ENCODE results near the gene TBCK.

TBCK gene

GRCh38 chr4:106035204-106035603 is 280.8 kb downstream of the TBCK start:
- DNase-seq: no peak

- DNase-seq: no peak
These were observed 281.3 kb downstream of the TBCK start for GRCh38 chr4:106034751-106035150.

- no peak for DNase-seq
These were observed 281.8 kb downstream of the TBCK start for GRCh38 chr4:106034220-106034619.

- DNase-seq: no peak
These were observed 282.5 kb downstream of the TBCK start for GRCh38 chr4:106033469-106033868.

GRCh38 chr4:106032851-106033286 is 283.1 kb downstream of the TBCK start:
- no peak for DNase-seq

- no peak for DNase-seq
These were observed 293.6 kb downstream of the TBCK start for GRCh38 chr4:106022454-106022853.

- DNase-seq: no peak
These were observed 294.1 kb downstream of the TBCK start for GRCh38 chr4:106021737-106022410.

- DNase-seq: no peak
These were observed 296.2 kb downstream of the TBCK start for GRCh38 chr4:106019771-106020170.

- DNase-seq: no peak
These were observed 298.0 kb downstream of the TBCK start for GRCh38 chr4:106017975-106018374.

GRCh38 chr4:106011387-106011786 is 304.6 kb downstream of the TBCK start:
- no peak for DNase-seq

- DNase-seq: no peak
These were observed 305.2 kb downstream of the TBCK start for GRCh38 chr4:106010761-106011160.

GRCh38 chr4:106002994-106003393 is 313.0 kb downstream of the TBCK start:
- DNase-seq: no peak

- no peak for DNase-seq
These were observed 317.6 kb downstream of the TBCK start for GRCh38 chr4:105998171-105999063.

GRCh38 chr4:105996845-105997244 is 319.2 kb downstream of the TBCK start:
- no peak for DNase-seq

GRCh38 chr4:105994841-105995501 is 321.0 kb downstream of the TBCK start:
- no peak for DNase-seq

GRCh38 chr4:105994061-105994460 is 321.9 kb downstream of the TBCK start:
- no peak for DNase-seq

GRCh38 chr4:105992641-105993305 is 323.2 kb downstream of the TBCK start:
- no peak for DNase-seq

GRCh38 chr4:105991726-105992125 is 324.3 kb downstream of the TBCK start:
- no peak for DNase-seq
